ENCODE measurements around the gene ERMP1. TPM values are rescaled to one million over a fixed set of nuclear protein-coding genes. Genes with fewer than 3 reads are reported as not detected.

Gene ERMP1
- total and polyA plus RNA-seq, 2 of the 8 experiments (the other 6 are each of a cell fraction or from before 2014, with no cell fraction given), result 12.8 to 16.7 TPM

DNA sequence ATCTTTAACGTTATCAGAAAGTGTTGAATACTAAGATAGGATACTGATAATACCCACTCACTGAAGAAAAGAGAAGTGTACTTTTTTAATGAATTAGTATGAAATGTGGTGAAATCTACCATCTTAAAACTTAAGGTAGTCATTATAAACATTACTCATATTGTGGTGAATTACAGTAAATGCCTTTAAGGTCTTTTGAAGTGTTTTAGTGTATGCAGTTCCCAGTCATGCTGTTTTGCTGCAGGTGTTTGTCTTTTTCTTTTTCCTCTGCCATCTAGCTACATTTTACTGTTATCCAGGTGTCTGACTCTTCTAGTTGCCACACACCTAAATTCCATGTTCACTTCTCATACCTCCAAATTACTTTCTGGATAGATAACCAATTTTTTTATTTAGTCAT is 72.6 kb downstream of the ERMP1 start:
- Histone ChIP-seq H4K5ac (ENCODE audit: insufficient read length, low read depth, low read length) (no peak overlapping the region), H2BK20ac (ENCODE audit: low read length) (no peak overlapping the region), H3K9me3 (ENCODE audit: insufficient read depth in 2 of 2, low read depth in 1 of 2, low read length in 1 of 2) (no peaks in the 10 kb centered on the region), H3K9ac (replicated peaks in 1 of 4; ENCODE audit: extremely low read depth in 1 of 4, low read depth in 3 of 4, low read length in 3 of 4) (no peak overlapping the region), H2AK5ac (ENCODE audit: low read depth, low read length) (no peak overlapping the region), H3K4me3 (ENCODE audit: extremely low read depth in 1 of 4, insufficient read depth in 2 of 4, low read depth in 3 of 4, low read length in 4 of 4) (no peak overlapping the region), H3K18ac (ENCODE audit: extremely low read depth, low read length) (no peak overlapping the region), H3K56ac (replicated peaks; ENCODE audit: insufficient read length, low read depth, low read length) (no peak overlapping the region), H3K4ac (replicated peaks; ENCODE audit: insufficient read length, low read depth, low read length) (no peak overlapping the region), H4K8ac (ENCODE audit: extremely low read depth, insufficient read depth, low read length) (no peak overlapping the region), H3K27ac (ENCODE audit: low read depth, low read length) (no peak overlapping the region), H3K4me2 (ENCODE audit: insufficient read depth in 1 of 2, low read depth in 2 of 2, low read length in 2 of 2) (no peak overlapping the region), H2BK5ac (ENCODE audit: low read depth, low read length) (no peak overlapping the region), H3K23me2 (ENCODE audit: low read depth, low read length) (no peaks in the 10 kb centered on the region), H3K23ac (ENCODE audit: insufficient read length) (no peak overlapping the region), H3K79me1 (ENCODE audit: low read depth, low read length) (no peaks in the 10 kb centered on the region), H2BK120ac (replicated peaks; ENCODE audit: low read depth, low read length) (no peak overlapping the region), H2BK15ac (ENCODE audit: low read length) (no peak overlapping the region), H4K91ac (replicated peaks; ENCODE audit: insufficient read length, low read length) (no peak overlapping the region), H2BK12ac (ENCODE audit: low read depth, low read length) (no peak overlapping the region), H3K4me1 (replicated peaks in 1 of 4; ENCODE audit: control insufficient read depth in 3 of 4, insufficient read depth in 4 of 4, low read length in 3 of 4) (no peaks in the 10 kb centered on the region), H3K36me3 (ENCODE audit: control insufficient read depth in 2 of 4, insufficient read depth in 4 of 4, low read length in 3 of 4) (peaks cover 0 to 26% (median 7%) of the 10 kb centered on the region in 4 experiments; a peak in 5 of 8 replicates), H3K79me2 (ENCODE audit: control insufficient read depth in 1 of 2, insufficient read depth in 2 of 2, low read length in 2 of 2) (no peaks in the 10 kb centered on the region), H3K14ac (ENCODE audit: insufficient read length) (no peak overlapping the region), H3K27me3 (replicated peaks in 1 of 4; ENCODE audit: control insufficient read depth in 3 of 4, extremely low read depth in 1 of 4, insufficient read depth in 3 of 4, low read length in 3 of 4) (no peaks in the 10 kb centered on the region), H4K20me1 (replicated peaks in 1 of 2; ENCODE audit: control insufficient read depth in 1 of 2, insufficient read depth in 2 of 2, low read length in 2 of 2) (no peaks in the 10 kb centered on the region), H2AFZ (ENCODE audit: low read length) (no peak overlapping the region)
- POLR2A ChIA-PET (ENCODE audit: partially characterized antibody), result no interaction called here
- TF ChIP-seq GTF2F1 (IDR thresholded peaks at IDR 0.05; ENCODE audit: borderline replicate concordance, low read depth, low read length) (no peak), EGR1 (IDR thresholded peaks at IDR 0.05; ENCODE audit: borderline replicate concordance, low read depth, low read length) (no peak), NRF1 (IDR thresholded peaks at IDR 0.05; ENCODE audit: low read depth, low read length) (no peak), JUND (IDR thresholded peaks at IDR 0.05; ENCODE audit: low read length) (no peak), YY1 (IDR thresholded peaks at IDR 0.05; ENCODE audit: low read depth, low read length) (no peak), HDAC6 (IDR thresholded peaks at IDR 0.05; ENCODE audit: low read depth, low read length) (no peak), CTCF (IDR thresholded peaks at IDR 0.05; ENCODE audit: control extremely low read depth in 1 of 3, insufficient read depth in 1 of 3, low read depth in 1 of 3, low read length in 3 of 3) (no peak), POLR2A (IDR thresholded peaks at IDR 0.05; ENCODE audit: control extremely low read depth in 1 of 2, low read depth in 2 of 2, low read length in 2 of 2) (no peak), FOSL1 (IDR thresholded peaks at IDR 0.05; ENCODE audit: insufficient read depth, low read depth, low read length) (no peak), SRF (IDR thresholded peaks at IDR 0.05; ENCODE audit: low read depth, low read length) (no peak), SP1 (IDR thresholded peaks at IDR 0.05; ENCODE audit: low read depth, low read length) (no peak), CHD1 (IDR thresholded peaks at IDR 0.05; ENCODE audit: low read depth, low read length) (no peak)
- WGBS, 2 experiments (ENCODE audit: extremely low coverage in 1 of 2, insufficient coverage in 1 of 2, insufficient read length in 1 of 2, insufficient replicate concordance in 2 of 2, low coverage in 1 of 2, low lambda C conversion rate in 2 of 2, missing lambda C conversion rate in 1 of 2), result 85% methylated on average over 1 of the region's 1 CpG; no CpG with 5 or more reads in 1 of the 2 experiments
- CTCF ChIA-PET (ENCODE audit: partially characterized antibody), result interaction anchor here (1.2 to 1.4 kb wide), 2 partner anchors 9 to 14 kb away, joined by 3 read pairs; no protein-coding TSS in a partner anchor
- FAIRE-seq, result no peak
- no peak for DNase-seq (ENCODE audit: low read depth in 1 of 2, low spot score in 2 of 2)

Measured in H1 (cell line).